IgD-negative memory B cell (primary cell): ENCODE results near the gene SLC41A1. TPM values are rescaled to one million over a fixed set of nuclear protein-coding genes. Genes with fewer than 3 reads are reported as not detected.

Source experiments
- H3K27ac Mint-ChIP-seq, 3 donors: one replicate each; pipeline ENCODE4 v1.8.0; 2020 to 2022; ENCODE audit warnings: mild to moderate bottlenecking in 3 of 3, mixed read lengths in 3 of 3, moderate library complexity in 1 of 3
- H3K27me3 Mint-ChIP-seq: one replicate; pipeline ENCODE4 v1.8.0; 2021; ENCODE audit warnings: mixed read lengths
- H3K36me3 Mint-ChIP-seq: one replicate; pipeline ENCODE4 v1.8.0; 2020; ENCODE audit warnings: mild to moderate bottlenecking, mixed read lengths
- H3K4me1 Mint-ChIP-seq, 3 donors: one replicate each; pipeline ENCODE4 v1.8.0; 2020 to 2022; ENCODE audit warnings: mixed read lengths in 3 of 3, mild to moderate bottlenecking in 1 of 3
- H3K4me3 Mint-ChIP-seq, 4 donors: one replicate each; pipeline ENCODE4 v1.8.0; 2020 to 2022; ENCODE audit warnings: mild to moderate bottlenecking in 4 of 4, mixed read lengths in 4 of 4, moderate library complexity in 3 of 4
- H3K9me3 Mint-ChIP-seq, 3 donors: one replicate each; pipeline ENCODE4 v1.8.0; 2020 to 2021; ENCODE audit warnings: mixed read lengths in 3 of 3, mild to moderate bottlenecking in 1 of 3
- polyA plus RNA-seq: library from polyadenylated mRNA; unstranded; fragments of 300-500 nt; fragmentation: Illumina TruSeq; gene quantifications from one replicate; pipeline ENCODE4 v1.2.3, GENCODE V29; 2021

The SLC41A1 gene
- polyA plus RNA-seq, 1 donor from 2014 or later = 10.9 TPM

- Mint-ChIP-seq H3K4me1 (peaks cover 40 to 55% (median 49%) of the 10 kb centered on the region in 3 donors), H3K36me3 (peaks cover 2% of the 10 kb centered on the region), H3K27ac (peak overlapping the region in 2 of 3 donors; percentile 15 to 63), H3K9me3 (no peaks in the 10 kb centered on the region), H3K27me3 (no peaks in the 10 kb centered on the region), H3K4me3 (peak overlapping the region in 3 of 4 donors; percentile 65 to 89 (median 81))
These were observed 69.0 kb downstream of the SLC41A1 start for GRCh38 chr1:205743977-205744376.

DNA sequence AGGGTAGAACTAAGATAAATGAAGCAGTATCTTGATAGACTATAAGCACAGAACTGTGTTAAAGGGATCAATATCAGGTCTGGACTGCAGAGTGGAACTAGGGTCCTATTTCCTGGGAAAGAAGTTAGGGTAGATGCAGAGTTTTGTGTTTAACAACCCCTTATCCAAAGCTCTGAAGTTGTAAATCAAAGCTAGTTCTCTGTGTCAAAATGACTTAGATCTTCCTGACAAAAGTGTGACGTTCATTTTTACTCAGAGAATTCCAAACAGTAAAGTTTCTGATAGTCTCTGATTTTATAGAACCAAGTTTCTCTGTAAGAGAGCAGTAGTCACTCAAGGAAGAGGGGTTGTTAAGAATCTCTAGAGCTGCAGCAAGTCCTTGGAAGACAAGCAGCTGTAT is 71.3 kb downstream of the SLC41A1 start:
- H3K36me3 Mint-ChIP-seq = peaks cover 2% of the 10 kb centered on the region
- H3K4me3 Mint-ChIP-seq = peak overlapping the region in 3 of 4 donors; percentile 81 to 89 (median 87)
- no peaks in the 10 kb centered on the region for H3K9me3 Mint-ChIP-seq
- H3K27me3 Mint-ChIP-seq = no peaks in the 10 kb centered on the region
- peak overlapping the region in 2 of 3 donors; percentile 10 to 76 for H3K27ac Mint-ChIP-seq
- H3K4me1 Mint-ChIP-seq = peaks cover 27 to 45% (median 38%) of the 10 kb centered on the region in 3 donors

GRCh38 chr1:205739348-205740160 is 73.4 kb downstream of the SLC41A1 start:
- H3K36me3 Mint-ChIP-seq = peaks cover 2% of the 10 kb centered on the region
- H3K27ac Mint-ChIP-seq = no peak overlapping the region
- H3K9me3 Mint-ChIP-seq = no peaks in the 10 kb centered on the region
- no peaks in the 10 kb centered on the region for H3K27me3 Mint-ChIP-seq
- H3K4me3 Mint-ChIP-seq = peak overlapping the region in 1 of 4 donors; percentile 72
- H3K4me1 Mint-ChIP-seq = peaks cover 28 to 49% (median 35%) of the 10 kb centered on the region in 3 donors

Other genes starting within 250 kb of the SLC41A1 start
- 4.7 TPM for gene ELK4, start 181.2 kb downstream of the SLC41A1 start, polyA plus RNA-seq
- 1.9 TPM for gene SLC45A3, start 132.7 kb downstream of the SLC41A1 start, polyA plus RNA-seq
- 14.6 TPM for gene NUCKS1, start 63.0 kb downstream of the SLC41A1 start, polyA plus RNA-seq
- gene RAB29, start 37.7 kb downstream of the SLC41A1 start, polyA plus RNA-seq = 92.2 TPM
- 2.0 TPM for gene PM20D1, start 36.9 kb upstream of the SLC41A1 start, polyA plus RNA-seq
- gene SLC26A9, start 130.3 kb upstream of the SLC41A1 start, polyA plus RNA-seq = not detected
- not detected for gene RAB7B, start 190.2 kb upstream of the SLC41A1 start, polyA plus RNA-seq
- not detected for gene CTSE, start 210.7 kb upstream of the SLC41A1 start, polyA plus RNA-seq
- 2.0 TPM for gene RHEX, start 240.0 kb upstream of the SLC41A1 start, polyA plus RNA-seq